GM19395 (cell line): Measurements from ENCODE around the gene PIP5K1C.

Experiments
- ATAC-seq: cut with Tn5 transposase; IDR thresholded peaks from one replicate; pipeline ENCODE4 v1.9.1; 2021; ENCODE audit warnings: mild to moderate bottlenecking, moderate library complexity; ENCODE audit not compliant: unreplicated experiment

Gene PIP5K1C, protein sequence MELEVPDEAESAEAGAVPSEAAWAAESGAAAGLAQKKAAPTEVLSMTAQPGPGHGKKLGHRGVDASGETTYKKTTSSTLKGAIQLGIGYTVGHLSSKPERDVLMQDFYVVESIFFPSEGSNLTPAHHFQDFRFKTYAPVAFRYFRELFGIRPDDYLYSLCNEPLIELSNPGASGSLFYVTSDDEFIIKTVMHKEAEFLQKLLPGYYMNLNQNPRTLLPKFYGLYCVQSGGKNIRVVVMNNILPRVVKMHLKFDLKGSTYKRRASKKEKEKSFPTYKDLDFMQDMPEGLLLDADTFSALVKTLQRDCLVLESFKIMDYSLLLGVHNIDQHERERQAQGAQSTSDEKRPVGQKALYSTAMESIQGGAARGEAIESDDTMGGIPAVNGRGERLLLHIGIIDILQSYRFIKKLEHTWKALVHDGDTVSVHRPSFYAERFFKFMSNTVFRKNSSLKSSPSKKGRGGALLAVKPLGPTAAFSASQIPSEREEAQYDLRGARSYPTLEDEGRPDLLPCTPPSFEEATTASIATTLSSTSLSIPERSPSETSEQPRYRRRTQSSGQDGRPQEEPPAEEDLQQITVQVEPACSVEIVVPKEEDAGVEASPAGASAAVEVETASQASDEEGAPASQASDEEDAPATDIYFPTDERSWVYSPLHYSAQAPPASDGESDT

DNA sequence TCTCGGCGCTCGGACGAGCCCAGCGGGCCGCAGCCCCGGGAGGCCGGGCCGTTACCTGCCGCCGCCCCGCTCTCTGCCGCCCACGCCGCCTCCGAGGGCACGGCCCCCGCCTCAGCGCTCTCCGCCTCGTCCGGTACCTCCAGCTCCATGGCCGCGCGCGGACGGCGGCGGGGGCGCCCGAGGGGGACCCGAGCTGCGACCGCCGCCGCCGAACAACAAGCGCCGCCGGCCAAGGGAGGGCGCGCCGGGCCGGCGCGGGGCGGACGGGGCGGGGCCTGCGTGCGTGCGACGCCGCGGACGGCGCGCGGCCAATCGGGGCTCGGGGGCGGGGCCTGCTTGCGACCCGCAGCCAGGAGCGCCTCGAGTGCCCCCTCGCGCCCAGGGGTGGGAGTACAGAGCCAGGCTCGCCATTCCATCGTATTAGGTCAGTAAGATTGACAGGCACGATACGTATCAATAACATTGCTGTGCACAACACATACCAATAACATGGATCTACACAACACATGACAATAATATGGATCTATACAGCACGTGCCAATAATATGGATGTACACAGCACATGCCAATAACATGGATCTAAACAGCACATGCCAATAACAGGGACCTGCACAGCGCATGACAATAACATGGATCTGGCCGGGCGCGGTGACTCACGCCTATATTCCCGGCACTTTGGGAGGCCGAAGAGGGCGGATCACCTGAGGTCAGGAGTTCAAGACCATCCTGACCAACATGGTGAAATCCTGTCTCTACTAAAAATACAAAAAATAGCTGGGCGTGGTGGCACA, at the start of gene PIP5K1C:
Gene PIP5K1C, minus strand, starts transcription at position 227 of the 791 bp plus-strand sequence. Its CDS starts 78 bp downstream, at position 149.
- peak; percentile 73 for ATAC-seq

DNA sequence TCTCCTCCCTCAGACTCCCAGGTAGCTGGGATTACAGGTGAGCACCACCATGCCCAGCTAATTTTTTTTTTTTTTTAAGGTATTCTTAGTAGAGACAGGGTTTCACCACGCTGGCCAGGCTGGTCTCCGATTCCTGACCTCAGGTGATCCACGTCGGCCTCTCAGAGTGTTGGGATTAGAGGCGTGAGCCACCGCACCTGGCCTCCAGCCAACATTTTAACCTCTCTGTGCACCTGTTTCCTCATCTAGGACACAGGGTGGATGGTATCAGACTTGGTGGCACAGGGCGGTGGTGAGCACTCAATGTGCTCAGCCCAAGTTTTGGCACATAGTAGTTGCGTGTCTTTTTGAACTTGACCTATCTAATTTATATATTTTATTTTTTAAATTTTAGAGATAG, 48.7 kb upstream of the PIP5K1C start:
- ATAC-seq: no peak

DNA sequence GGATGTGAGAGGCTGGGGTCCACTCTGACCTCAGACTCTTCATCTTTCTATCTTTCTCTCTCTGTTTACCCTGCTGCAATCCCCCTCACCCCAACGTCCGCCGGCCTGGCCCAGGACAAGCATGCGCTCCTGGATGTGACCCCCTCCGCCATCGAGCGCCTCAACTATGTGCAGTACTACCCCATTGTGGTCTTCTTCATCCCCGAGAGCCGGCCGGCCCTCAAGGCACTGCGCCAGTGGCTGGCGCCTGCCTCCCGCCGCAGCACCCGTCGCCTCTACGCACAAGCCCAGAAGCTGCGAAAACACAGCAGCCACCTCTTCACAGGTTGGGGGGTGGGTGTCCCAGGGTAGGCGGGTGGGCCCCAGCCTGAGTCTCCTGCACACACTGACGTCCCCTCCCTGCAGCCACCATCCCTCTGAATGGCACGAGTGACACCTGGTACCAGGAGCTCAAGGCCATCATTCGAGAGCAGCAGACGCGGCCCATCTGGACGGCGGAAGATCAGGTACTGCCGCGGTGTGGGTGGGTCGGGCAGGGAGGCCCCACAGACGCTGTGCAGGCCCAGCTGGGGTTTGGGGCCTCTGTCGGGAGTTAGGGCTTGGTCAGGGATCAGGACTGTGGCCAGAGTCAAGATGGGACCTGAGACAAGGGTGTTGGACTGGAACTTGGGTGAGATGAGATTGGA, 46.2 kb upstream of the PIP5K1C start:
- no peak for ATAC-seq

DNA sequence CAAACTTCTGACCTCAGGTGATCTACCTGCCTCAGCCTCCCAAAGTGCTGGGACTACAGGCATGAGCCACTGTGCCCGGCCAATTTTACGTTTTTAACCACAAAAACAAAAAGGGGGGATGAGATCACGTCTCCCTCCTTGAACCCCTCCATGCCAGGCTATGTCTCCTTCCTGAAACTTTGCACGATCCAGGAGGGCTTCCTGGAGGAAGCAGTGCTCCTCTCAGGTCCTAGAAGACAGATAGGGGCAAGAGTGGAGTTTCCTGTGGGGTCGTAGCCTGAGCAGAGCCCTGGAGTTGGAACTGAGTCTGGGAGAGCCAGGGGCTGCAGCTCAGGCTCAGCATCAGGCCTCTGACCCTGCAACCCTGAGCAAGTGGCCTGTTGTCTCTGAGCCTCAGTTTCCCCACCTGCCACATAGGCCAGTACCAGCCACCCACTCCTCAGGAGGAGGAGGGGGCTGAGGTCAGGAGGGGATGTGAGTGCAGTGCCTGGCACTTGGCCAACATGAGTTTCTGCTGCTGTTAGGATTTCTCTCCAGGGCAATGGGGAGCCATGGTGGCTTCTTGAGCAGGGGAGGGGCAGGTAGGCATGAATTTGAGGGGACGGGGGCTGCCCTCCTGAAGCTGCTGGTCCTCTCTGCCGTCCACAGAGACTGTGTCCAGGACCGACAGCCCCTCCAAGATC, 45.2 kb upstream of the PIP5K1C start:
- ATAC-seq: no peak

DNA sequence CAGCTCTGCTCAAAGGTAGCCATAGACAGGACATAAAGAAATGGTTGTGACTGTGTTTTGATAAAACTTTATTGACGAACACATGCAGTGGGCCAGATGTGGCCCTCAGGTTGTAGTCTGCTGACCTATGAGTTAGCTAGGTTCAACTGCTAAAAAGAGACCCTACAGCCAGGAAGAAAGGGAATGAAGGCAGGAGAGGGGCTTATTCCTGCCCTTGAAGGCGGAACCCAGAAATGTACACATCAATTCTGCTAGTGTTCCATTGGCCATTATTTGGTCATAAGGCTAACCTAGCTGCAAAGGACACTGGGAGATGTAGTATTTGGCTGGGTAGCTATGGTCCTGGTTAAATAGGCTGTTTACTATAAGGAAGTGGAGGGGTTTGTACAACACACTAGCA, 43.2 kb upstream of the PIP5K1C start:
- no peak for ATAC-seq

DNA sequence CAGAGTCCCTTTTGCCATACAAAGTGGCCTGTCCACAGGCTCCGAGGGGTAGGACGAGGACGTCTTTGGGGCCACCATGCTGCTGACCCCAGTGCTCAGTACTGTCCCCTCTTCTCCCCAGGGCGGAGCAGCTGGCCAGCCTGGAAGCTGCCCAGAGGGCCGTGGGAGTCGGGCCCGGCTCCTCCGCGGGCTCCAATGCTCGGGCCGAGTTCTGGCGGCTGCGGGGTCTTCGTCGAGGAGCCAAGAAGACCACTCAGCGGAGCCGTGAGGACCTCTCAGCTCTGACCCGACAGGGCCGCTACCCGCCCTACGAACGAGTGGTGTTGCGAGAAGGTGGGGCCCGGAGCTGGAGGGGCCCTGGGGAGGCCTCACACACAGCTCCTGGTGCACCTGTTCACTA, 40.2 kb upstream of the PIP5K1C start:
- ATAC-seq: no peak

DNA sequence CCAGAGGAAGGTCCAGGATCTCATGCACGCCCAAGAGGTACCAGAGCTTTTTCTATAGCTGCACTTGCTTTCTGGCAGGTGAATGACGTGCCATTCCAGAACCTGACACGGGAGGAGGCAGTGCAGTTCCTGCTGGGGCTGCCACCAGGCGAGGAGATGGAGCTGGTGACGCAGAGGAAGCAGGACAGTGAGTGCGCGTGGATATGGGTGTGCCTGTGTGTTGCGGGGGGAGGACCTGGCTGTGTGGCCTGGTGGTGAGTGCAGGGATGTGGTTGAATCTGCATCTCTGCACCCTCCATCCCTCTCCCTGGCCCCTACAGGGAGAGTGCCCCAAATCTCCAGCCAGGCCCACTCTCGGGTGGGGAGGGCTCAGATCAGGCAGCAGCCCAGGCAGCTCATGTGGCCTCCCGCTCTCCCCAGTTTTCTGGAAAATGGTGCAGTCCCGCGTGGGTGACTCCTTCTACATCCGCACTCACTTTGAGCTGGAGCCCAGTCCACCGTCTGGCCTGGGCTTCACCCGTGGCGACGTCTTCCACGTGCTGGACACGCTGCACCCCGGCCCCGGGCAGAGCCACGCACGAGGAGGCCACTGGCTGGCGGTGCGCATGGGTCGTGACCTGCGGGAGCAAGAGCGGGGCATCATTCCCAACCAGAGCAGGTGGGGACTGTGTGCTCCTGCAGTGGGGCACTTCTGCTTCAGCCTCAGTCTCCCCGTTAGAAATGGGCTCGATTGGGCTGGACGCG, 38.4 kb upstream of the PIP5K1C start:
- no peak for ATAC-seq

DNA sequence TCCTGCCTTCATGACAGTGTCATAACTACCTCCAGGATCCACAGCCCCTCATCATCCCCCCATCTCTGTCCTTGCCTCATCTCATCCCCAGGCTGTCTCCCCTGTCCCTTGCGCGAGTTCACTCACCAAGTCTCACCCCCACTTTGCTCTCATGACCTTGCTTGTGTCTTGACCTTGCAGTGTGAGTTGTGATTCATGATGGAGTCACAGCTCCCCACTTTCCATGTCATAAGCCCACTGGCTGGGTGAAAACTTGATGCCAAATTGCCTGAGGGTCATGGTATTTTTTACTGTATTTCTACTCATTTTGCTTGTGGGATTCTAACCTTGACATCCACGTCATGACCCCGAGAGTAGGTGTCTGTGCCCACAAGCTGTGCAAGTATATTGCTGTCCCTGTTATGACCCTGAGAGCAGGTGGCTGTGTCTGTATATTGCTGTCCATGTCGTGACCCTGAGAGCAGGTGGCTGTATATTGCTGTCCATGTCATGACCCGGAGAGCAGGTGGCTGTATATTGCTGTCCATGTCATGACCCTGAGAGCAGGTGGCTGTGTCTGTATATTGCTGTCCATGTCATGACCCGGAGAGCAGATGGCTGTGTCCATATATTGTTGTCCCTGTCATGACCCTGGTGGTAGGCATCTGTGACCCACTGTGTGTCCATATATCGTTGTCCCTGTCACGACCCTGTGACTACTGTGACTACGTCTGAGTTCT, 37.4 kb upstream of the PIP5K1C start:
- ATAC-seq: no peak

DNA sequence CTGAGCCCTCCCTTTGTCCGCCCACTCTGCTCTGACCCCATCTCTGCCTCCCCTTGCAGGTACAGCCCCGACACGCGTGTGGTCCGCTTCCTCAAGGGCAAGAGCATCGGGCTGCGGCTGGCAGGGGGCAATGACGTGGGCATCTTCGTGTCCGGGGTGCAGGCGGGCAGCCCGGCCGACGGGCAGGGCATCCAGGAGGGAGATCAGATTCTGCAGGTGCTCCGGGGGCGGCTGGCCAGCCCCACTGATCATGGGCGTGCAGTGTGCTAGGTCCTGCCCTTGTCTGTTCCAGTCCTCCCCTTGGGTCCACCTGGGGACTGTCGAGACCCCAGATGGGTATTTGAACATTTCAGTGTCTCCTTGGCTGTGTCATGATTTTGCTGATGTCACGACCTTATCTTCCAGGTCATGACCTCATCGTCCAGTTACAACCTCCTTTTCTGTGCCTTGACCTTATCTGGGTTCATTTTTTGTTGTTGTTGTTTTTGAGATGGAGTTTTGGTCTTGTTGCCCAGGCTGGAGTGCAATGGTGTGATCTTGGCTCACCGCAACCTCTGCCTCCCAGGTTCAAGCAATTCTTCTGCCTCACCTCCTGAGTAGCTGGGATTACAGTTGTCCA, 35.9 kb upstream of the PIP5K1C start:
- no peak for ATAC-seq

DNA sequence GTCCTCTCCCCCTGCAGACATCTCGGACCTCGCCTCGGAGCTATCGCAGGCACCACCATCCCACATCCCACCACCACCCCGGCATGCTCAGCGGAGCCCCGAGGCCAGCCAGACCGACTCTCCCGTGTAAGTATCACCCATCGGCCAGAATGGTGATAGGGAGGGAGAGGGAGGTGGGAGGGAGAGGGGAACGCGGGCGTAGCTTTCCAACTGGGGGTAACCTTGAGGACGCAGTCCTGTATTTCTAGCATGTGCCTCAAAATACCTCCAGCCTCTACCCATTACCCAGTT, 34.0 kb upstream of the PIP5K1C start:
- no peak for ATAC-seq

DNA sequence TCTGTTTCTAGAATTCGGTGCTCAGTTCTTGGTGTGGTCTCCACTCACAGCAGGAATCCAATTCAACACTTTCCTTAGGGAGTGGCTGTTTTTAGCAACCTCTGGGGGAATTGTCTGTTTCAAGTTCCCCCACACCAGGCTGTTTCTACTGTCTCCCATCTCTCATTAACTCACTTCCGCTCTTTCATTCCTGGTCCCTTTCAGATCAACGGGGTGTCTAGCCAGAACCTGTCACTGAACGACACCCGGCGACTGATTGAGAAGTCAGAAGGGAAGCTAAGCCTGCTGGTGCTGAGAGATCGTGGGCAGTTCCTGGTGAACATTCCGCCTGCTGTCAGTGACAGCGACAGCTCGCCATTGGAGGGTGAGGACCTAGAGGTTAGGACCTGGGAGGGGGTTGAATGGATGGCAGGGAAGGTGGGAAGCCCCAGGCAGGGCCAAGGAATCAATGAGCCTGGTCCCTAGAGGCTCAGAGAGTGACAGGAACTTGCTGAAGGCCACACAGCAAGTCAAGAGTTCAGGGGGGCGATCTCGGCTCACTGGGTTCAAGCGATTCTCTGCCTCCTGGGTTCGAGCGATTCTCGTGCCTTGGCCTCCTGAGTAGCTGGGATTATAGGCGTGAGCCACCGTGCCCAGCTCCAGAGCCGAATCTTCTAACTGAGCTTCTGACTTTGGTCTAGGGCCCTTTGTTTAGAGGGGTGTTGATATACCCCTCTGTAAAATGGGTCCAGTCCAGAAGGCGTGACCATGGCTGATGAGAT, 33.5 kb upstream of the PIP5K1C start:
- ATAC-seq: no peak

DNA sequence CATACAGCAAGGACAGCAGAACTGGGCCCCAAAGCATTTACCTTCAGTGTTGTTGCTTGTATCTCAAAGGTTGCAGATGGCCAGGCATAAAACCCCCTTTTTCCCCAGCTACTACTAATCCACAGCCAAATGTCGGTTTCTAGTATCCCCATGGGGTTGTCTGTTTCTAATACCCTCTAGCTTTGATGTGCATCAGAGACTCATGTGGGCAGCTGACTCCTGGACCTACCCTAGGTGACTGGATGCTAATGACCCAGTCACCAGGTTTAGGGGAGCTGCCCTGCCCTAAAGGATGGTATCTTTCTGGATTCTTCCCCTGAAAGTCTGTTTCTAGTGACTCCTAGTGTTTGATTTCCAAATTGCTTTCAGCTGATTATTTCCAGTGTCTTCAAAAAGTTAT, 31.8 kb upstream of the PIP5K1C start:
- no peak for ATAC-seq

DNA sequence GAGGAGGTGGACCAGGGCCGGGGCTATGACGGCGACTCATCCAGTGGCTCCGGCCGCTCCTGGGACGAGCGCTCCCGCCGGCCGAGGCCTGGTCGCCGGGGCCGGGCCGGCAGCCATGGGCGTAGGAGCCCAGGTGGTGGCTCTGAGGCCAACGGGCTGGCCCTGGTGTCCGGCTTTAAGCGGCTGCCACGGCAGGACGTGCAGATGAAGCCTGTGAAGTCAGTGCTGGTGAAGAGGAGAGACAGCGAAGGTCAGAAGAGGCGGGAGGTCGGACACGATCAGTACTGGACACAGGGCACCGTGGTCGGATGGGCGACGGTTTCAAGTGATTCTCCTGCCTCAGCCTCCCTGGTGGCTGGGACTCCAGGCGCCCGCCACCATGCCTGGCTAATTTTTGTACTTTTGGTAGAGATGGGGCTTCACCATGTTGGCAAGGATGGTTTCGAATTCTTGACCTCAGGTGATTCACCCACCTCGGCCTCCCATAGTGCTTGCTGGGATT, 30.2 kb upstream of the PIP5K1C start:
- ATAC-seq: no peak

DNA sequence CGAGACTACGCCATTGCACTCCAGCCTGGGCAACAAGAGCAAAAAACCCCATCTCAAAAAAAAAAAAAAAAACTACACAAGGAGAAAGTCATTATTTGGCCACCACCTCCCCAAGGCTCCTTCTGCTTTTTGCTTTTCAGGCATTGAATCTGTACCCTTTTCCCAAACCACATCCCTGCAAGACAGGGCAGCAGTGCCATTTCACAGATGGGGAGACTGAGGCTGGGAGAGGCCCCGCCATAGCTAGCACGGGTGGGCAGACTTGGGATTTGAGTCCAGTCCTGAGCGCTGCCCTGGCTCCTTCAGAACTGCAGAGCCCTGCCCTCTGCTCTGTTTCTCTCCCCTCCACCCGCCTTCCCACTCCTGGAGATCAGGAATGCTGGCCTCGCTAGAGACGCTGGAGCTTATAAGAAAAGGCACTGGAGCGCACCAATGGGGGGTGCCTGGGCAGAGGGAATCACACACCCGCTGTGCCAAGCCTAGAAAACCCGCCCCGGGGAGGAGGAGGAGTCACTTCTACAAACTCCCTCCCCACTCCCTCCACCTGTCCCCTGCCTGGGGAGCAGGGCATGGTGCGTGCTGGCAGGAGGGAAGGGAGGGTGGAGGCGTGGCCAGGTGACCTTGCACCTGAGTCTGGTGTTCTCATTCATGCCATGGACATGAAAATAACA, 25.5 kb upstream of the PIP5K1C start:
- ATAC-seq: no peak

DNA sequence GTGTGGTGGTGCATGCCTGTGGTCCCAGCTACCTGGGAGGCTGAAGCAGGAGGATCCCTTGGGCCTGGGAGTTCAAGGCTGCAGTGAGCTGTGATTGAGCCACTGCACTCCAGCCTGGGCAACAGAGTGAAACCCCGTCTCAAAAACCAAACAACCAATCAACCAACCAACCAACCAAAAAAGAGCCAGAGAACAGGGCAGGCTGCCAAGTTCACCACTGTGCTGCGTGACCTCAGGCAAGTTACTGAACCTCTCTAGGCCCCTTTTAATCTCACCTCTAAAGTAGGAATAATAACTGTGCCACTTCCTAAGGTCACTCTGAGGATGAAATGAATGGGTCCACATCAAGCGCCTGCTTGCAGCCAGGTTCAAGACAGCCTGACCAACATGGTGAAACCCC, 24.9 kb upstream of the PIP5K1C start:
- ATAC-seq: no peak

DNA sequence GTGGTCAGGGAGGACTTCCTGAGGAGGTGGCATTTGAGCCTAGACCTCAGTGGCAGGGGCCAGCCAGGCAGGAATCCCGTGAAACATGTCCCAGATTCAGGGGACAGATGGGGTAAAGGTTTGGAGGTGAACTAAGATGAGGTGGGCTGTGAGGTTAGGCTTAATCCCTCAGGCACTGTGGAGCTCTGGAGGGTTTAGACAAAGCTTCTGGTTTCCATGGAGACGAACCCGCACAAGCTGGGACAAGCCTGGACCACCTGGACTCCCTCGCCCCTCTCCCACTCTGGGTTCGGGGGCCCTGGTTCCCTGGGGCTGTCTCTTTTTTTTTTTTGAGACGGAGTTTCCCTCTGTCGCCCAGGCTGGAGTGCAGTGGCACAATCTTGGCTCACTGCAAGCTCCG, 23.6 kb upstream of the PIP5K1C start:
- ATAC-seq: no peak

DNA sequence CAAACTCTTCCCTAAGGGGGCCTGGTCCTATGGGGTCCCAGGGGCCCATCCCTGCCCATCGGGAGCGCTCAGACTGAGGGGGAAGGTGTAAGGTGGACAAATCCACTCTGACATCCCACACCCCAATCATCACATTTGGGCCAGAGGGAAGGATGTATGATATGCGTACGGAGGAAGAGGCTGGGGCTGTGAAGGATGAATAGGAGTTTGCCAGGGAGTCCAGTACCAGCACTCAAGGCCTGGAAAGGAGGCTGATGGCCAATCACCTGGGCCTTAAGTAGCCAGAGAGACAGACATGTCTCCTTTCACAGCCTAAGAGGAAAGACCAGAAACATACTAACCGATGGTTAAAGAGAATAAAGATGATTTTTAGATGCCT, 22.8 kb upstream of the PIP5K1C start:
- ATAC-seq: no peak
